ENCODE data around the gene ARHGEF3. TPM values are rescaled to one million over a fixed set of nuclear protein-coding genes. Genes with fewer than 3 reads are reported as not detected.
A peak's percentile ranks its signal among the peaks of the same experiment; 100 is the strongest.
"Not testable (repeated sequence)": the region's sequence is repeated elsewhere in the genome, so short reads cannot be mapped to it uniquely, and the experiment has no call there.

Gene ARHGEF3
- total RNA-seq, 2 experiments from 2014 or later = 81.2 to 88.2 TPM

DNA sequence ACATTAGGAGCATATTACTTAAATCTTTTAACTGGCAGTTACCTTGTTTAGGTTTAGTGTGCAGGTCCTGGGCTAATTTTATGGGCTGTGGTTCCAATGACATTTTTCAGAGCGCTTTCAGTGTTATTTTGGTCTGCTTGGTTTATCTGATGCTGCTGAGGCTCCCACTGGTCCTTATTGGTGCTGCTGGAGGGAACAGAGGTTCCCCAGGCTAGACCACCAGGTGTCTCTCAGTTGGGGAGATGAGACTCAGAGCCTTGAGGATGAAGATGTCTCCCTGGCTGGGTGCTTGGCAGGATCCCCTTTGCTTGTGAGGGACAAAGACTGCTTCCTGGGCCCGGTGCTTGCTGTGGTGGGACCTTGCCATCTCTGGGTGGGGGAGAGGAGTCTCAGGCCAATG lies 90.4 kb downstream of the ARHGEF3 start:
- Mint-ChIP-seq H3K4me1 (peaks cover 6% of the 10 kb centered on the region), H3K9me3 (peaks cover 7% of the 10 kb centered on the region), H3K27ac (no peak overlapping the region), H3K4me3 (no peak overlapping the region), H3K36me3 (no peaks in the 10 kb centered on the region), H3K27me3 (no peaks in the 10 kb centered on the region)
- no peak for DNase-seq

DNA sequence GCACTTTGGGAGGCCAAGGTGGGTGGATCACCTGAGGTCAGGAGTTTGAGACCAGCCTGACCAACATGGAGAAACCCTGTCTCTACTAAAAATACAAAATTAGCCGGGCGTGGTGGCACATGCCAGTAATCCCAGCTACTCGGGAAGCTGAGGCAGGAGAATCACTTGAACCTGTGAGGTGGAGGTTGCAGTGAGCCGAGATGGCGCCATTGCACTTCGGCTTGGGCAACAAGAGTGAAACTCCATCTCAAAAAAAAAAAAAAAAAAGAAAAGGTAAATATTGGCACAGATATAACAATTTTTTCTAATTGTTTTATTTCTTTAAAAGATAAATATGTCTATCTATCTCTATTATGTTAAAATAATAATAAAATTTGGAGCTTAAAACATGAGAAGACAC lies 94.3 kb downstream of the ARHGEF3 start:
- not testable (repeated sequence) for H3K27me3 Mint-ChIP-seq, DNase-seq, H3K27ac Mint-ChIP-seq, H3K36me3 Mint-ChIP-seq, H3K9me3 Mint-ChIP-seq, H3K4me3 Mint-ChIP-seq
- peaks cover 15% of the 10 kb centered on the region for H3K4me1 Mint-ChIP-seq

DNA sequence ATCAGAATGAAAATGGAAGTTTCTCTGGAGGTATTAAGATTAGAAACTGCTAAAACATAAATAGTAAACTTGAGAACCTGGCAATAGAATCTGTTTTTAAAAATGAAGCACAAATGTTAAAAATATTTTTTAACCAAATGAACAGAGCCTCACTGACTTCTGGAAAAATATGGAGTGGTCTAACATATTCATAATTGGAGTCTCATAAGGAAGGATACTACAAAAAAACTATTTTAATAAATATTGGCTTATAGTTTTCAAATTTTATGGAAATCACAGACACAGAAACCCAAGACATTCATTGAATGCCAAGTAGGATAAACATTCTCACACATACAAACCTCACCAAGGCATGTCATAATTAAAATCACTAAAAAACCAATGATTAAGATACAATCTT lies 95.1 kb downstream of the ARHGEF3 start:
- peaks cover 3% of the 10 kb centered on the region for H3K9me3 Mint-ChIP-seq
- no peaks in the 10 kb centered on the region for H3K27me3 Mint-ChIP-seq
- no peak overlapping the region for H3K4me3 Mint-ChIP-seq
- H3K4me1 Mint-ChIP-seq = peaks cover 17% of the 10 kb centered on the region
- DNase-seq = no peak
- no peak overlapping the region for H3K27ac Mint-ChIP-seq
- peaks cover 2% of the 10 kb centered on the region for H3K36me3 Mint-ChIP-seq

DNA sequence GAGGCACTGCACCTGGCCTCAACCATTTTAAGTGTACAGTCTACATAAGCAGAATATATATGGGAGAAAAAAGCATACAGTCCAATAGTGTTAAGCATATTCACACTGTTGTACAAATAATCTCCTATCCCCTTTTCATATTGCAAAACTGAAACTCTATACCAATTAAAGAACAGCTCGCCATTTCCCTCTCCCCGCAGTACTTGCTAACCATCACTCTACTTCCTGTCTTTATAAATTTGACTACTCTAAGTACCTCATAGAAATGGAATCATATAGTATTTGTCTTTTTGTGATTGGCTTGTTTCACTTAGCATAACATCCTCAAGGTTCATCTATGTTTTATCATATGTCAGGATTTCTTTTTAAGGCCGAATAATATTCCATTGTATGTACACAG lies 97.0 kb downstream of the ARHGEF3 start:
- Mint-ChIP-seq H3K27ac (peak overlapping the region; percentile 56), H3K4me1 (peaks cover 13% of the 10 kb centered on the region), H3K4me3 (peak overlapping the region; percentile 3), H3K27me3 (no peaks in the 10 kb centered on the region), H3K36me3 (peaks cover 2% of the 10 kb centered on the region), H3K9me3 (peaks cover 3% of the 10 kb centered on the region)
- DNase-seq = no peak

DNA sequence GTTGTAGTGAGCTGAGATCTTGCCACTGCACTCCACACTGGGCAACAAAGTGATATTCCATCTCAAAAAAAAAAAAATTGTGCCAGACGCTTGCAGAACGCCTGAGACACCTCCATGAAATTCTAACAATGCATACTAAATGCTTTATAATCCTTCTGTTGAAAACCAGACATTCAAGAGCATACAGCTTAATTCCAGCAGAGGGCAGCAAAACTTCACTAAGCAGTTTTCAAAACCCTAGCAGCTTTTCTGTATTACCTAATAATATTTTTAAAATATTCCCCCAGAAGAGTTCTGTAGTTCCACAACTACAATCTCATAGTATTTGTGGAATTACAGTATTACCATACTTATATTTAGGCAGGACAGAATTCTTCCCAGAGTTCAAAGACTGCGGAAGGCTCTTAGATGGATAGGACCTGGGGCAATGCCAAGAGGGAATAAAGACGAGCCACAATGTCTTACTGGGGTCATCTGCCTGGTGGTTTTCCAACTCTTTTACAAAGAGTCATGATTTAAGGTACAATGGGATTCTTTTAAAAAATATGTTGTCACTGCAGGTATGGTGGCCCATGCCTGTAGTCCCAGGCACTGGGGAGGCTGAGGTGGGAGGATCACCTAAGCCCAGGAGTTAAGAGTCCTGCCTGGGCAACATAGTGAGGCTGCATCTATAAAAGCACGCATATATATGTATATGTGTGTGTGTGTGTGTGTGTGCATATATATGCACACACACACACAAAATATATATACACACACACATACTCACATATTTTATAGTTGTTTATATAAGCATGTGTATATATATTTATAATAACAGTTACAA lies 99.0 kb downstream of the ARHGEF3 start:
- H3K4me1 Mint-ChIP-seq = peaks cover 13% of the 10 kb centered on the region
- peaks cover 2% of the 10 kb centered on the region for H3K36me3 Mint-ChIP-seq
- DNase-seq = peak; percentile 21
- no peak overlapping the region for H3K27ac Mint-ChIP-seq
- no peak overlapping the region for H3K4me3 Mint-ChIP-seq
- H3K9me3 Mint-ChIP-seq = peaks cover 3% of the 10 kb centered on the region
- H3K27me3 Mint-ChIP-seq = no peaks in the 10 kb centered on the region

DNA sequence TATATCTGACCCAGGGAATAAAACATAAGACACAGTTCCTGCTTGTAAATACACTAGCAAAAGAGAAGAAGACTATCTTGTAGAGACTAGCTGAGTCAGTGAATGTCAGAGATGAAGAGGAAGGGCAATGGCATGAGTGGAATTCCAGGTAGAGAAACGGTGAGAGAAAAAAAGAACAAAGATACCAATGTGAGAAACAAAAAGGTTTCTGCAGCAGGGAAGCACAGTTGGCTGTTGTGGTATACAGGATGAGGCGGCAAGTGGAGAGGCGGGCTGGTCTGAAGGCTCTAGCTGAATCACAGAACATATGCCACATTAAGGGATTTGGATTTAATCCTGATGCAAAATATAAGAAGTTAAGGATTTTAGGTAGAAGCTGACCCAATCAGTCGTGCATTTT lies 101.6 kb downstream of the ARHGEF3 start:
- Mint-ChIP-seq H3K27me3 (no peaks in the 10 kb centered on the region), H3K4me3 (no peak overlapping the region), H3K4me1 (peaks cover 22% of the 10 kb centered on the region), H3K27ac (no peak overlapping the region), H3K9me3 (no peaks in the 10 kb centered on the region), H3K36me3 (no peaks in the 10 kb centered on the region)
- no peak for DNase-seq

DNA sequence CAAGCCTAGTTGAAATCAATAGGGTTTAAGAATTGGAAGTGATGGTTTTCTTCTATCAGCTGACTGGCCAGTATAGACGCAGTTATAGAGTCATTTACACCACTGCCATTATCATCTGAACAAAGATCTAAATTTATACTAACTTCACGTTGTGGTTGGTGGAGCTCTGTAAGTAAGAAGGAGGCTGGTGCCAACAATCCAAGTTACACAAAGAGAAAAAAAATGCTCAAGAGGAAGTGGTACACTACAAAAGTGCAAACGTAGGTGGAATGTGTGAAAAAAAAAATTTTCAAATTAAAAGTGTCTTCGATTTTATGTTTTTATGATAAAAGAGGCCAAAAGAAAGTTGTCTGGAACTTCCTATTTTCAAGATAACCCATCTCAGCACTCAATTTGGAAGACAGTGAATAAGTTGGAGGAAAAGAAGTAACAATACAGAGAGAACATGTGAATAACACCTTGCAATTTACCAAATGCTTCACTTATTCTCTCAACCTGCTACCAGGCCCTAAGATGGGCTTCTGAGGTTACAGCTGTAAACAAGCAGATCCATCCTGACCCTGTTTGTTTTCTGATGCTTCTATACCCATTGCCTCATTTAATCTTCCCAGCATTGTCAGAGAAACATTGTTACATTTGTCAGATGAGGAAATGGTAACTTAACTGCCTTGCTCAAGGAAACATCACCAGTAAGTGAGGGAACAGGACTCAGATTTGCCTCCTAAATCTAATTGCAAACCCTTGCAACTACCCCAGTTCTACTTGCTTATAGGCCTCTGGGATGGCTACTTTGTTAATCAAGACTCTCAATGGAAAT lies 106.7 kb downstream of the ARHGEF3 start:
- H3K4me3 Mint-ChIP-seq = peak overlapping the region; percentile 42

DNA sequence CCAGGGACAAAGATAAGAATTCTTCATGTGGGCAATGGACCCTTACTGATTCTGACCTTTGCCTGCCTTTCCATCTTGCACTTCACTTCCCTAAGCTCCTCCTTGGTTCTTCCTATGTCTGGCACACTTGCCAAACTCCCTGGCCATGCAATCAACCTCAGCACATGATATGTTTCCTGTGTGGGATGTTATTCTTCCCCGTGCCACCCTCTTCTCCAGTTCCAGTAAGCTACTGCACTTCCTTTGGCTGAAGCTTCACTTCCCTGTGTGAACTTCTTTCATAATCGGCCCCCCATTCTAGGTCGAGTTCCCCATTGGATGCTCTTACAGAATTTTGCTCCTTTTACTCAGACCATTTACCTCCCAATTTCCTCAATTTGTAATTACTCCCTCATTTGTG lies 108.0 kb downstream of the ARHGEF3 start:
- peak overlapping the region; percentile 28 for H3K27ac Mint-ChIP-seq
- H3K27me3 Mint-ChIP-seq = no peaks in the 10 kb centered on the region
- H3K4me3 Mint-ChIP-seq = peak overlapping the region; percentile 1
- peaks cover 39% of the 10 kb centered on the region for H3K4me1 Mint-ChIP-seq
- peaks cover 2% of the 10 kb centered on the region for H3K9me3 Mint-ChIP-seq
- H3K36me3 Mint-ChIP-seq = peaks cover 2% of the 10 kb centered on the region
- DNase-seq = no peak

More for the DNA sequence above, 106.7 kb downstream of the ARHGEF3 start:
- Mint-ChIP-seq H3K36me3 (peaks cover 2% of the 10 kb centered on the region), H3K27me3 (no peaks in the 10 kb centered on the region), H3K27ac (peak overlapping the region; percentile 62), H3K9me3 (peaks cover 2% of the 10 kb centered on the region), H3K4me1 (peaks cover 39% of the 10 kb centered on the region)
- DNase-seq = no peak

DNA sequence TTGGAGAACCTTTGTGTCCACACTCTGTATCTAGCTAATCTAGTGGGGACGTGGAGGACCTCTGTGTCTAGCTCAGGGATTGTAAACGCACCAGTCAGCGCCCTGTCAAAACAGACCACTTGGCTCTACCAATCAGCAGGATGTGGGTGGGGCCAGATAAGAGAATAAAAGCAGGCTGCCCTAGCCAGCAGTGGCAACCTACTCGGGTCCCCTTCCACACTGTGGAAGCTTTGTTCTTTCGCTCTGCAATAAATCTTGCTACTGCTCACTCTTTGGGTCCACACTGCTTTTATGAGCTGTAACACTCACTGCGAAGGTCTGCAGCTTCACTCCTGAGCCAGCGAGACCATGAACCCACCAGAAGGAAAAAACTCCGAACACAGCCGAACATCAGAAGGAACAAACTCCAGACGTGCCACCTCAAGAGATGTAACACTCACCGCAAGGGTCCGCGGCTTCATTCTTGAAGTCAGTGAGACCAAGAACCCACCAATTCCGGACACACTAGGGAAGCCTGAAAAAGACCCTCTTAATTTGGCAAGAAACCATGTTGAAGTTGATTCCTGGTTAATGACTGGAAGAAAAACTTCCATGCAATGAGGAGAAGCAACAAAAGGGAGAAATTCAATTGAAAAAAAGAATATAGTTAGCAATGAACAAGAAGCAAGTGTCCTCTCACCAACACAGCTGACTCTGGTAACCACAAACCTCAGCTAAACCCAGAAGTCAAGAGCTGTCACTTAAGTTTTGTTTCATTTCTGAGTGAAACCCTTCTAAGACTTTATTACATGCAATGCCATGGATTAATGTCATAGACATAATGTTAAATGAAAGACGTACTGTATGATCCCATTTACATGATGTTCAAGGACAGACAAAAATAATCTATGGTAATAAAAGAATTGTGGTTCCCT lies 109.0 kb downstream of the ARHGEF3 start:
- H3K36me3 Mint-ChIP-seq, H3K27me3 Mint-ChIP-seq, H3K9me3 Mint-ChIP-seq: not testable (repeated sequence)
- Mint-ChIP-seq H3K4me1 (peaks cover 47% of the 10 kb centered on the region), H3K27ac (peak overlapping the region; percentile 81), H3K4me3 (peak overlapping the region; percentile 77)
- DNase-seq = peak; percentile 36

DNA sequence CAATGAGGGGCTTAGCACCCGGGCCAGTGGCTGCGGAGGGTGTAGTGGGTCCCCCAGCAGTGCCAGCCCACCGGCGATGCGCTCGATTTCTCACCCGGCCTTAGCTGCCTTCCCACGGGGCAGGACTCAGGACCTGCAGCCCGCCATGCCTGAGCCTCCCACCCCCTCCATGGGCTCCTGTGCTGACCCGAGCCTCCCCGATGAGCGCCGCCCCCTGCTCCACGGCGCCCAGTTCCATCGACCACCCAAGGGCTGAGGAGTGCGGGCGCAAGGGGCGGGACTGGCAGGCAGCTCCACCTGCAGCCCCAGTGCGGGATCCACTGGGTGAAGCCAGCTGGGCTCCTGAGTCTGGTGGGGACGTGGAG lies 109.8 kb downstream of the ARHGEF3 start:
- H3K9me3 Mint-ChIP-seq, H3K36me3 Mint-ChIP-seq, H3K27ac Mint-ChIP-seq, DNase-seq, H3K4me3 Mint-ChIP-seq, H3K27me3 Mint-ChIP-seq: not testable (repeated sequence)
- H3K4me1 Mint-ChIP-seq = peaks cover 48% of the 10 kb centered on the region

DNA sequence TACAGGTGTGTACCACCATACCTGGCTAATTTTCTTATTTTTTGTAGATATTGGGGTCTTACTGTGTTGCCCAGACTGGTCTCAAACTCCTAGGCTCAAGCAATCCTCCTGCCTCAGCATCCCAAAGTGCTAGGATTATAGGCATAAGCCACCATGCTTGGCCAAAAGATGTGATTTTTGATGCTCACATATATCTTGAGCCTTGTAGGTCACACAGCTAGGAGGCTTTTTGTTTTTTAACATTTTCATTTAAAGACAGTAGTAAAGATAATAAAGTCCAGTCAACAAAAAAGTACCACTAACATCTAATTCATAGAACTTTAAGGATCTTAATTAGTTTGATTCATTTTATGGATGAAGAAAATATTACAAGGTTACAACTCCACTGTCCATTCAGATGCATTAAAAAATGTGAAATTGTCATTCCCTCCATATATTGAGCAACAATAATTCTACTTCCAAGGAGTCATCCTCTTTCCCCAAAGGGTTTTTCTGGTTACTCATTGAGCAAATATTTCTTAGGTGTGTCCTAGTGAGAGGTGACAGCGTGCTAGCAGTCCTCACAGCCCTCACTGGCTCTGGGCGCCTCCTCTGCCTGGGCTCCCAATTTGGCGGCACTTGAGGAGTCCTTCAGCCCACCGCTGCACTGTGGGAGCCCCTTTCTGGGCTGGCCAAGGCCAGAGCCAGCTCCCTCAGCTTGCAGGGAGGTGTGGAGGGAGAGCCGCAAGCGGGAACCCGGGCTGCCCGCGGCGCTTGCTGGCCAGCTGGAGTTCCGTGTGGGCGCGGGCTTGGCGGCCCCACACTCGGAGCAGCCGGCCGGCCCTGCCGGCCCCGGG lies 110.4 kb downstream of the ARHGEF3 start:
- H3K4me3 Mint-ChIP-seq = no peak overlapping the region
- H3K9me3 Mint-ChIP-seq = peaks cover 2% of the 10 kb centered on the region
- DNase-seq = no peak
- no peaks in the 10 kb centered on the region for H3K27me3 Mint-ChIP-seq
- H3K27ac Mint-ChIP-seq = no peak overlapping the region
- H3K4me1 Mint-ChIP-seq = peaks cover 46% of the 10 kb centered on the region
- H3K36me3 Mint-ChIP-seq = peaks cover 2% of the 10 kb centered on the region

DNA sequence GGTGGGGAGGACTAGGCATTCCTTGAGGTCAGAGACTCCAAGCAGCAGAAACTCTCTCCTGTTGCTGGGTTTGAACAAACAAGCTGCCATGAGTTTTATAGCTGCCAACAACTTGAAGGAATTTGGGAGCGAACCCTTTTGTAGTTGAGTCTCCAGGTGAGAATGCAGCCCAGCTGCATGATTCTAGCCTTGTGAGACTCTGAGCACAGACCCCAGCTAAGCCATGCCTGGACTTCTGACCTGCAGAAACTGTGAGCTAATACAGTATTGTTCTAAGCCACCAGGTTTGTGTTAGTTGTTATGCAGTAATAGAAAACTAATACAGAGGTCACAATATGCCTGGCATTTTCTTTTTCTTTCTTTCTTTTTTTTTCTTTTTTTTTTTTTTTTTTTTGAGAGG lies 112.4 kb downstream of the ARHGEF3 start:
- Mint-ChIP-seq H3K9me3 (peaks cover 2% of the 10 kb centered on the region), H3K36me3 (peaks cover 4% of the 10 kb centered on the region), H3K27me3 (no peaks in the 10 kb centered on the region), H3K4me1 (peaks cover 27% of the 10 kb centered on the region), H3K4me3 (no peak overlapping the region), H3K27ac (no peak overlapping the region)
- DNase-seq = no peak

DNA sequence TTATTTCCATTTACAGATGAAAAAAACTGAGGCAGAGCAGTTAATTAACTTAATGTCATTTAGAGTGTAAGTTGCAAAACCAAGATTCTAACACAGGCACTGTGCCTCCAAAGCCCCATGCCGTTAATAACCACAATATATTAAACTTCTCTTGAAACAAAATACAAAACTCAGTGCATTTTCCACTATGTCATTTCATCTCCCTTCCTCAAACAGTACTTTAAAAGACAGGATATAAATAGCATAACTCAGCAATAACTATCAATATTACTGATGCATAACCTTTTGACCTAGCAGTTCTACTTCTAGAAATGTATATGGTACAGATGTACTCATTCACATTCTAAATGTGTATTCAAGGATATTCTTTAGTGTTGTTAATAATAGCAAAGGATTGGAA lies 113.6 kb downstream of the ARHGEF3 start:
- H3K27me3 Mint-ChIP-seq = no peaks in the 10 kb centered on the region
- DNase-seq = no peak

DNA sequence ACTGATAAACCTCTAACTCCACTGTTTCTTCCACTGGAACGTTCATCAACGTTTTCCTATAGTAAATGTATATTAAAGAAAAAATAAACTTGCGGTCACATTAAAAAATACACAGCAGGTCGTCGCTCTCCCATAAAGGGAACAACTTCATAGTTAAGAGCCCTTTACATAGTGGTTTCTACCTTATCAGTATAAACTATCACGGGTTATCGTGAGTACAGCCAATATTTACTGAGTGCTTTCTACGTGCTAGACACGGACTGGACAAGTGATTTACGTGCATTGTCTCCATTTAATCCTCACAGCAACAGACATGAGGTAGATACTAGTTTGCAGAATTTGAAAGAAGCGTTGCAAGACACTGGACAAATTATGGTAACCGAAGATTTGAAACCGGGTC lies 117.7 kb downstream of the ARHGEF3 start:
- H3K27me3 Mint-ChIP-seq = no peaks in the 10 kb centered on the region
- no peak overlapping the region for H3K27ac Mint-ChIP-seq
- DNase-seq = no peak
- H3K36me3 Mint-ChIP-seq = peaks cover 43% of the 10 kb centered on the region
- peaks cover 39% of the 10 kb centered on the region for H3K4me1 Mint-ChIP-seq
- no peak overlapping the region for H3K4me3 Mint-ChIP-seq
- peaks cover 1% of the 10 kb centered on the region for H3K9me3 Mint-ChIP-seq

More for the DNA sequence above, 113.6 kb downstream of the ARHGEF3 start:
- peaks cover 20% of the 10 kb centered on the region for H3K4me1 Mint-ChIP-seq
- peaks cover 13% of the 10 kb centered on the region for H3K36me3 Mint-ChIP-seq
- H3K9me3 Mint-ChIP-seq = no peaks in the 10 kb centered on the region
- no peak overlapping the region for H3K27ac Mint-ChIP-seq
- H3K4me3 Mint-ChIP-seq = no peak overlapping the region
